Astrocyte of the spinal cord (primary cell): ENCODE measurements around the gene DDX10.

Experiments used
- DNase-seq: peaks from one replicate; pipeline ENCODE4 v3.0.0; 2011; ENCODE audit warnings: low read depth, low spot score
- H3K4me3 ChIP-seq: 2 replicates; pipeline ENCODE4 v1.5.1; 2011; ENCODE audit warnings: low read depth, mild to moderate bottlenecking, low read length, moderate library complexity
- in situ Hi-C: cut with HindIII; loops from 2 replicates; pipeline ENCODE4 v1.10.0; 2017; ENCODE audit warnings: low sequenced_read_pairs
- TF ChIP-seq, protein P1 (sequence below): IDR thresholded peaks from 2 replicates; pipeline ENCODE4 v1.5.1; 2012; ENCODE audit warnings: low read depth, mild to moderate bottlenecking, low read length, inconsistent platforms

DDX10 gene

DNA sequence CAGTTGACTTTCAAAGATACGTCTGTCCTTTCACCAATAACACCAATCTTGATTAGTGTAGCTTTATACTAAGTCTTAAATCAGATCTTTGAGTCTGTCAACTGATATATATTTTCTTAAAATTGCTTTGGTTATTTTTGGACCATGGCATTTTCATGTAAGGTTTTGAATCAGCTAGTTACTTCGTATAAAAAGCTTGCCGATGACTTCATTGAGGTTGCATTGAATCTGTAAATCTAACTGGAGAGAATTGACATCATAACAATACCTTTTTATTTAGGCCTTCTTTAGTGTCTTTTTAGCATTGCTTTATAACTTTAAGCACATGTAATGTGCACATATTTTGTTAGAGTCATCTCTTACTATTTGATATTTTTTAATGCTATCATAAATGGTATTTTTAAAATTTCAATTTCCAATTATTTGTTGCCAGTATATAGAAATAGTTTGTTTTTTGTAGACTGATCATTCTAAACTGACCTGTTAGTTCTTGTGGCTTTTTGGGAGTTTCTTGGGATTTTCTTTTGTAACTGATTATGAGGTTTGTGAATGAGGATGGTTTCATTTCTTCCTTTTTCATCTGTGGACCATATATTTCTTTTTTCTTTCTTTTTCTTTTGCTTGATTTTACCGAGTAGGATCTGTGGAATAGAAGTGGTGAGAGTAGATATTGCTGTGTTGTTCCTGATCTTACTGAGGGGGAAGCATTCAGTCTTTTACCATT is 61.4 kb downstream of the DDX10 start:
- TF ChIP-seq, protein P1, sequence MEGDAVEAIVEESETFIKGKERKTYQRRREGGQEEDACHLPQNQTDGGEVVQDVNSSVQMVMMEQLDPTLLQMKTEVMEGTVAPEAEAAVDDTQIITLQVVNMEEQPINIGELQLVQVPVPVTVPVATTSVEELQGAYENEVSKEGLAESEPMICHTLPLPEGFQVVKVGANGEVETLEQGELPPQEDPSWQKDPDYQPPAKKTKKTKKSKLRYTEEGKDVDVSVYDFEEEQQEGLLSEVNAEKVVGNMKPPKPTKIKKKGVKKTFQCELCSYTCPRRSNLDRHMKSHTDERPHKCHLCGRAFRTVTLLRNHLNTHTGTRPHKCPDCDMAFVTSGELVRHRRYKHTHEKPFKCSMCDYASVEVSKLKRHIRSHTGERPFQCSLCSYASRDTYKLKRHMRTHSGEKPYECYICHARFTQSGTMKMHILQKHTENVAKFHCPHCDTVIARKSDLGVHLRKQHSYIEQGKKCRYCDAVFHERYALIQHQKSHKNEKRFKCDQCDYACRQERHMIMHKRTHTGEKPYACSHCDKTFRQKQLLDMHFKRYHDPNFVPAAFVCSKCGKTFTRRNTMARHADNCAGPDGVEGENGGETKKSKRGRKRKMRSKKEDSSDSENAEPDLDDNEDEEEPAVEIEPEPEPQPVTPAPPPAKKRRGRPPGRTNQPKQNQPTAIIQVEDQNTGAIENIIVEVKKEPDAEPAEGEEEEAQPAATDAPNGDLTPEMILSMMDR, result no peak
- DNase-seq, result no peak
- H3K4me3 ChIP-seq, result no peak overlapping the region
- in situ Hi-C loops, result no loop called here

DNA sequence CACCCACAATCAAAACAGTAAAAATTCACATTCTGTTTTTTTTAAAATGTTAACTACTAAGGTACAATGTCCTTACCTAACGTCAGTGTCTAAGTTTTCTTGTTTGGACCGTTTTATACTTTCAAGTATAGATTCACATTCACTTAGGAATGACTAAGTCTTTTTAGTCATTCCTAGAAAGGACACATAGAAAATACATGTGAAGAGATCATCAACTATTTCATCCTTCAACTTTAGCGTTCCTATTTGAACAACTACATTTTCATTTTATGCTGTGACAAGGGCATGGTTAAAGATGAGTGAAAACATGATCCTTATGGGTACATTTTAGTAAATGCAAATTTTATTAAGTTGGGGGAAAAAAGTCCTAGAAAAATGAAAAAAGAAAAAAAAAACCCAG is 62.8 kb downstream of the DDX10 start:
- TF ChIP-seq, protein P1, result no peak
- in situ Hi-C loops, result no loop called here

DNA sequence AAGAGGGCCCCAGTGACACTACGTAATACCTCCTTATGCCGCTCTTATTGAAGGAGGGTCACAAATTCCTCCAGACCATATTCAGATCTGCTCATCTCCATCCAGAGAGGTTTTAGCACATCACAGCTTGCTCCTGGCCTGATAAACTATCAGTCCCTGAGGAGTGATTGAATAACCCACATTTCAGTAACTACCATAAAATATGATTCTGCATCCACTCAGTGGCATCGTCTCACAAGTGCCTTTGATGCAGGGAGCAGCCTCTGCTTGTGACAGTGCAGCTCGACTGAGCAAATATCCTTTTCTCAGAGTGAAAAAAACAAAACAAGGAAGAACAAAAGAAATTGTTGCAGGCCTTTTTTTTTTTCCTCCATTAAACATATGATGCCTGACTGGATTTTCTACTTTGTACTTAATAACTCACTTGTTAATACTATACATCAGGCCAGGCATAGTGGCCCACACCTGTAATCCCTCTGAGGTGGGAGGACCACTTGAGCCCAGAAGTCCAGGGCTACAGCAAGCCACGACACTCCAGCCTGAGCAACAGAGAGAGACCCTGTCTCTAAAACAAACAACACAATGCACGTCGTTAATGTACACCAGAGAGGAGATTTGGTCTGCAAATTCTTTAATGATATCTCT is 64.5 kb downstream of the DDX10 start:
- in situ Hi-C loops, result no loop called here
- TF ChIP-seq, protein P1, result no peak
- no peak for DNase-seq
- H3K4me3 ChIP-seq, result no peak overlapping the region

More for the DNA sequence above, 62.8 kb downstream of the DDX10 start:
- no peak for DNase-seq
- no peak overlapping the region for H3K4me3 ChIP-seq

DNA sequence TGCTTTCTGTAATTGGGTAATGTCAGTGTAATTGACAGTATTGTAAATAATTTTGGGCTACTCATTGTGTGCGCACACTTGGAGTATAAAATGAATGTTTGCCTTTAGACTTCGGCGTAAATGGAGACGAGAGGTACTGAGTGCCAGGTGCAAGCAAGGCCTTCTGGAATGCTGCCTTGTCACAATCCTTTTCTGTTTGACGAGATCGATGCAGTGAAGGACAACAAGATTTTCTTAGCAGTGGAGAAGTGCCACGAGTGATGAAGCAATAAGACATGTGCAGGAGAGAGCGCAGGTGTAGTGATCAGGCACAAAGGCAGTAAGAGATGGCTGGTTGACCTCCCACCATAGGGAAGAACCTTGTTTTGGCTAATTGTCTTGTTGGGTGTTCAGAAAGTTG is 67.5 kb downstream of the DDX10 start:
- no peak for DNase-seq
- no peak overlapping the region for H3K4me3 ChIP-seq
- in situ Hi-C loops, result no loop called here
- TF ChIP-seq, protein P1, result no peak

DNA sequence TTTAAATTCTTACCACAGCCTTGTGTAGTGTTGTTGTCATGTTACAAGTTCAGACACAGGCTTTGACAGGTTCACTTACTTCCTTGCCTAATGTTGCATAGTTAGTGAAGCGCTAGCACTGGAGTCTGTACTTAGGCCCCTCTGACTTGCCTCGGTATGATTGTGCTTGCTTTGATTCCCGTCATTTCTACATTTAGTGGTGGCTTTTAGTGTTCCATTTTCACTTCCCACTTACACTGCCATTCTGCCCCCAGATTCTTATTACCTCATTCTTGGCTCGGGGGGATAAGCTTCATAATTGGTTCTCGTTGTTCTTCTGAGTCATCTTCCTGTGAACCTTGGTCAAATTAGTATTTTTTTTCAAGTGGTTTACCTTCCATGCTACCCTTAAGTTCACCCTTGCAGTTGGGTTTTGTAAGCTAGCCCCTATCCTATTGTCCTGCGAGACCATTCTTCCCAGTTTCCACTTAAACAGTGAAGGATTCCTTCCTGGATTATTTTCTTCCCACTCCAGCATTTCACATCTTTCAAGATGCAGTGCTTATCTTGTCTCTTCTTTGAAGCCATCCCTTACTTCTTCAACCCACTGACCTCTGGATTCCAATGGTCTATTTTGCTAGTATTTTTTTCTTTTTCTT is 68.7 kb downstream of the DDX10 start:
- no peak overlapping the region for H3K4me3 ChIP-seq
- in situ Hi-C loops, result no loop called here
- DNase-seq, result peak; percentile 76
- TF ChIP-seq, protein P1, result no peak

DNA sequence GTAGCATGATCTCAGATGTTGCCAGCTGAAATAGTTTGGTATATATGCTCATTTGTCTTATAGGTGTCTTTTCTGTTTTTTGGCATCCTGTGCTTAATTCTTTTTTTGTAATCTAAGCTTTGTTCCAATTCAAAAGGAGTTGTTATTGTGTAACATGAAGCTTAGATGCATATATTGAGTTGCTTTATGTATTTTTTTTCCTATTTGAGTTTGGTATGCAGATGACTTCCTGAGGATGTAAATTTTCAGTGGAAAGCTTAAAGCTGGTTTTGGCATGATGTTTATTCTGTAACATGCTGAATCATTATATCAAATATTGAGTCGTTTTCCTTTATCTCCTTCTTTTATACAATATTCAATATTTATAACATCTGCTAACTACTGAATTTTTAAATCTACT is 69.4 kb downstream of the DDX10 start:
- DNase-seq, result no peak
- in situ Hi-C loops, result no loop called here
- TF ChIP-seq, protein P1, result no peak
- no peak overlapping the region for H3K4me3 ChIP-seq
